Measurements from ENCODE around the gene TMEM132D.

TMEM132D gene

GRCh38 chr12:129103231-129103630, 800.6 kb downstream of the TMEM132D start:
- FAIRE-seq, result no peak
- TF ChIP-seq CTCF (IDR thresholded peaks at IDR 0.05; ENCODE audit: insufficient read depth, missing control alignments), result no peak
- no peak for DNase-seq (ENCODE audit: insufficient read length, low spot score)

GRCh38 chr12:129102233-129102632, 801.6 kb downstream of the TMEM132D start:
- FAIRE-seq, result no peak
- DNase-seq (ENCODE audit: insufficient read length, low spot score), result no peak
- no peak for TF ChIP-seq CTCF (IDR thresholded peaks at IDR 0.05; ENCODE audit: insufficient read depth, missing control alignments)

GRCh38 chr12:129101816-129102215, 802.0 kb downstream of the TMEM132D start:
- DNase-seq (ENCODE audit: insufficient read length, low spot score), result no peak
- no peak for TF ChIP-seq CTCF (IDR thresholded peaks at IDR 0.05; ENCODE audit: insufficient read depth, missing control alignments)
- no peak for FAIRE-seq

- DNase-seq (ENCODE audit: insufficient read length, low spot score) (no peak), FAIRE-seq (no peak)
- no peak for TF ChIP-seq CTCF (IDR thresholded peaks at IDR 0.05; ENCODE audit: insufficient read depth, missing control alignments)
Measured at GRCh38 chr12:129101404-129101803, 802.4 kb downstream of the TMEM132D start.

- DNase-seq (ENCODE audit: insufficient read length, low spot score) (no peak), FAIRE-seq (no peak)
- TF ChIP-seq CTCF (IDR thresholded peaks at IDR 0.05; ENCODE audit: insufficient read depth, missing control alignments), result no peak
Measured at GRCh38 chr12:129097451-129097850, 806.4 kb downstream of the TMEM132D start.

- DNase-seq (ENCODE audit: insufficient read length, low spot score), result no peak
- no peak for FAIRE-seq
- no peak for TF ChIP-seq CTCF (IDR thresholded peaks at IDR 0.05; ENCODE audit: insufficient read depth, missing control alignments)
Measured at GRCh38 chr12:129096968-129097367, 806.9 kb downstream of the TMEM132D start.

GRCh38 chr12:129096184-129096583, 807.6 kb downstream of the TMEM132D start:
- no peak for DNase-seq (ENCODE audit: insufficient read length, low spot score)
- FAIRE-seq, result no peak
- TF ChIP-seq CTCF (IDR thresholded peaks at IDR 0.05; ENCODE audit: insufficient read depth, missing control alignments), result no peak
